Tibial artery (tissue), 4 donors: ENCODE data around the gene ENAM.
"Not testable (repeated sequence)": the region's sequence is repeated elsewhere in the genome, so short reads cannot be mapped to it uniquely, and the experiment has no call there.

Experiments
- DNase-seq, 2 donors: peaks; one replicate each; pipeline ENCODE4 v3.0.0-alpha.2; 2019
- H3K27ac ChIP-seq, 2 donors: fragments of 200-600 bp; sonication (generic) in 1 of 2; 1 replicate in 1 of 2; 2 replicates in 1 of 2; pipeline ENCODE4 v1.5.1; 2018 to 2019; ENCODE audit warnings: mild to moderate bottlenecking in 1 of 2
- H3K27me3 ChIP-seq, 2 donors: fragments of 200-600 bp; sonication (generic) in 1 of 2; one replicate each; pipeline versions ENCODE4 v1.5.1 to v1.6.0; 2016 to 2019
- H3K36me3 ChIP-seq, 3 donors: fragments of 200-600 bp; sonication (generic) in 2 of 3; one replicate each; pipeline ENCODE4 v1.5.1; 2016 to 2019; ENCODE audit warnings: mild to moderate bottlenecking in 2 of 3
- H3K4me1 ChIP-seq, 4 donors: fragments of 200-600 bp; sonication (generic) in 2 of 4; 1 replicate in 3 of 4; 2 replicates in 1 of 4; pipeline ENCODE4 v1.5.1; 2016 to 2019
- H3K4me3 ChIP-seq, 2 donors: fragments of 200-600 bp; sonication (generic) in 1 of 2; 1 replicate in 1 of 2; 2 replicates in 1 of 2; pipeline ENCODE4 v1.5.1; 2018 to 2019; ENCODE audit warnings: mild to moderate bottlenecking in 2 of 2
- H3K9me3 ChIP-seq, 3 donors: fragments of 200-600 bp; sonication (generic) in 1 of 3; one replicate each; pipeline ENCODE4 v1.5.1; 2016 to 2019
- intact Hi-C: fragments of 100-400 bp; cut with DNase I; formaldehyde crosslinking; loops from one replicate; pipeline ENCODE4 v1.15.0; 2023; ENCODE audit warnings: low total_unique reads
- TF ChIP-seq, protein P1 (sequence below), 2 experiments: fragments of 200-600 bp in 1 of 2; fragments of 450-650 bp in 1 of 2; IDR thresholded peaks; one replicate each; pipeline ENCODE4 v1.5.1; 2017 to 2019; ENCODE audit warnings: antibody characterized with exemption in 2 of 2, mild to moderate bottlenecking in 1 of 2, moderate library complexity in 1 of 2

ENAM gene

DNA sequence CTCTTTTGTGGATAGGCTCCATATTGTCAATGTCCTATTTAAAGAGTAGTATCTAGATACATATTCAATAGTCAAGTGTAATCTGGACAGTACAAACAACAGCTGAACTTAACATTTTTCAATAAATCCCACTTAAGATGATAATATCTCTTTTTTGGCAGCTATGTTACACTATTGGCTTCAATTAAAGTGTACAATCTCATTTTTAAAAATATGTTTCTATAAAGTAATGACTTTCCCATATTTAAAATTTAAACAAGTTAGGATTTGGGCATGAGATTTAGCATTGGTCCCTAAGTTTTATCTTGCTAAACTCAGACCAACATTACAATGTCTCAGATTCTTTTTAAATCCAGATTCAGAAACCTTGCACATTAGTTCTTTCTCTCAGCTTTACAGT lies 45.6 kb downstream of the ENAM start:
- no peak overlapping the region for H3K4me3 ChIP-seq
- H3K9me3 ChIP-seq: no peaks in the 10 kb centered on the region
- H3K27me3 ChIP-seq: no peaks in the 10 kb centered on the region
- H3K27ac ChIP-seq: no peak overlapping the region
- no peaks in the 10 kb centered on the region for H3K36me3 ChIP-seq
- no peaks in the 10 kb centered on the region for H3K4me1 ChIP-seq
- no peak for DNase-seq
- intact Hi-C loops: no loop called here
- TF ChIP-seq, protein P1, sequence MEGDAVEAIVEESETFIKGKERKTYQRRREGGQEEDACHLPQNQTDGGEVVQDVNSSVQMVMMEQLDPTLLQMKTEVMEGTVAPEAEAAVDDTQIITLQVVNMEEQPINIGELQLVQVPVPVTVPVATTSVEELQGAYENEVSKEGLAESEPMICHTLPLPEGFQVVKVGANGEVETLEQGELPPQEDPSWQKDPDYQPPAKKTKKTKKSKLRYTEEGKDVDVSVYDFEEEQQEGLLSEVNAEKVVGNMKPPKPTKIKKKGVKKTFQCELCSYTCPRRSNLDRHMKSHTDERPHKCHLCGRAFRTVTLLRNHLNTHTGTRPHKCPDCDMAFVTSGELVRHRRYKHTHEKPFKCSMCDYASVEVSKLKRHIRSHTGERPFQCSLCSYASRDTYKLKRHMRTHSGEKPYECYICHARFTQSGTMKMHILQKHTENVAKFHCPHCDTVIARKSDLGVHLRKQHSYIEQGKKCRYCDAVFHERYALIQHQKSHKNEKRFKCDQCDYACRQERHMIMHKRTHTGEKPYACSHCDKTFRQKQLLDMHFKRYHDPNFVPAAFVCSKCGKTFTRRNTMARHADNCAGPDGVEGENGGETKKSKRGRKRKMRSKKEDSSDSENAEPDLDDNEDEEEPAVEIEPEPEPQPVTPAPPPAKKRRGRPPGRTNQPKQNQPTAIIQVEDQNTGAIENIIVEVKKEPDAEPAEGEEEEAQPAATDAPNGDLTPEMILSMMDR (IDR thresholded peaks at IDR 0.05): no peak

DNA sequence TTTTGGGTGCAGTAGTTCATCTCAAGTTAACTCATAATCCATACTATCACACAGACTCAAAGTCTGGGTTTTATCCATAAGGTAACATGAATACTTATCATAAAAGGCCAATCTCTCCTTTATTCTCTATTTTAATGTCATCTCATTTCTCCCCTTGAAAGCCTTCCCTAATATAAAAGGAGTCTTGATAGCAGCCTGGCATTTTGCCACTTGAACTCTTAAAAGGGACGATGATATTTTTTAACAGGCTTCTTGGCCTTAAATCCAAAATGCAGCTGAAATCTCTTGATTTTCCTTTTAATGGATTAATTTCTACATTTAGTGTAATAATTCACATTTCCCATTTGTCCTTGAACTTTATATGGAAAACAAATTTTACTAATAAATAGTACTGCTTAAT lies 46.2 kb downstream of the ENAM start:
- Histone ChIP-seq H3K9me3 (no peaks in the 10 kb centered on the region), H3K4me3 (no peak overlapping the region), H3K27ac (no peak overlapping the region), H3K27me3 (no peaks in the 10 kb centered on the region), H3K4me1 (no peaks in the 10 kb centered on the region), H3K36me3 (no peaks in the 10 kb centered on the region)
- TF ChIP-seq, protein P1 (IDR thresholded peaks at IDR 0.05): no peak
- DNase-seq: no peak
- intact Hi-C loops: no loop called here

DNA sequence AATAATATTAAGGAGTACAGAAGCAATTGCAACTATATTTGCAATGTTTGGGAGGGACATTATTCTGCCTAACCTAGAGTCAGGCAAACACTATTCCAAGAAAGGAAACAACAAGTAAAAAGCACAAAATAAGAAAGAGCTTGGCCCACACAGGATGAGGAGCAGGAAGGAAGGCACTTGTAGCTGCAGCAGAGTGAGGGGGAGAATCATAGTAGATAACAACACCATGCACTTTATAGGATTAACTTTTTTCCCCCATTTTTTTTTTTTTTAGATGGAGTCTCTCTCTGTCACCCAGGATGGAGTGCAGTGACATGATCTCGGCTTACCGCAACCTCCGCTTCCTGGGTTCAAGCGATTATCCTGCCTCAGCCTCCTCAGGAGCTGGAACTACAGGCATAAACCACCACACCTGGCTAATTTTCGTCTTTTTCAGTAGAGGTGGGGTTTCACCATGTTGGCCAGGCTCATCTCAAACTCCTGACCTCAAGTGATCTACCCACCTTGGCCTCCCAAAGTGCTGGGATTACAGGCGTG lies 48.1 kb downstream of the ENAM start:
- Histone ChIP-seq H3K27ac (no peak overlapping the region), H3K36me3 (no peaks in the 10 kb centered on the region), H3K4me1 (no peaks in the 10 kb centered on the region), H3K27me3 (no peaks in the 10 kb centered on the region), H3K4me3 (no peak overlapping the region), H3K9me3 (no peaks in the 10 kb centered on the region)
- intact Hi-C loops: no loop called here
- no peak for DNase-seq
- TF ChIP-seq, protein P1 (IDR thresholded peaks at IDR 0.05): no peak

DNA sequence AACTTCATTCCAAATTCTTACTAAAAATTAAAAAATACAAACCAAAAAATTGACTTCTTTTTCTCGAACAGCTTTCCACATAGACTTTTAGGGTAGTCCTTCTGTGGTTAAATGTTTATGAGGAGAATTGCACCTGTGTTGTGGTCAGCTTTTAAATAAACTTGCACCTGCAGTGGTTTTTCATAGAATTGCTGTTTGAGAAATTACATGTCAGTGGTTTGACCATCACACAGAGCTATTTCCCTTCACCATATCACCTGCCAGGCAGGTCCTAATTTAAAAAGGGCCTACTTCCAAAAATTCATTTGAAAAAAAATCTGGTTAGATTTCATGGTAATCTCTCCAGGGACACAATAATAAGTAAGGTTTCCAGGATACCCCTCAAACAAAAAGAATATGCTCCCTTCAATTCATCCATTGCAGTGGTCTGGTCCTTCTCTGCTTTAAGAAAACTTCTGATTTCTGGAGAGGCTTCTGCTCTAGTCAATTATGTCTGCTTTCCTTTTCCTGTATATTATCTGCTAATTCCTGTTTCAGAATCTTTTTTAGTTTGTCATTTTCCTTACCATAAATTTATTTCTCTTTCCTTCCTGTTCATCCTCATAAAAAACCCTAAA lies 49.9 kb downstream of the ENAM start:
- H3K4me1 ChIP-seq: no peaks in the 10 kb centered on the region
- H3K9me3 ChIP-seq: no peaks in the 10 kb centered on the region
- no peaks in the 10 kb centered on the region for H3K36me3 ChIP-seq
- no peaks in the 10 kb centered on the region for H3K27me3 ChIP-seq
- no peak overlapping the region for H3K27ac ChIP-seq
- intact Hi-C loops: no loop called here
- TF ChIP-seq, protein P1 (IDR thresholded peaks at IDR 0.05): no peak
- DNase-seq: no peak
- no peak overlapping the region for H3K4me3 ChIP-seq

DNA sequence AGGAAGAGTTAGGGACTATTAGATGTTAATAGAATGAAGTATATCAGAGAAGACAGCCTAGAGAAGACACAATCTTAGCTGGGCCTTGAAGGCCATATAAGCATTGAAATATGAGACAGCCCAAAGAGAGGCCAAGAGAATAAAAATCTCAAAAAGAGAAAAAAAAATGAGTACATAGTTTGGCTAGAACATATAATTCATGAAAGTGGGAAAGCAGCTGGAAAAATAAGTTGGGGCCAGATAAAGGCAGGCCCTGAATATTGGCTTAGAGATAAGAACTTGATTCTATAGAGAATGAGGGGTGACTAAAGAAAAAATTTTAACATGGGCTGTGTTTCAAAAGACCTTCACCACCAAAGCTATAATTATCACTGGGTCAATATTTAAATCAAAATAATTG lies 52.4 kb downstream of the ENAM start:
- DNase-seq: no peak
- Histone ChIP-seq H3K4me3 (no peak overlapping the region), H3K4me1 (no peaks in the 10 kb centered on the region), H3K27me3 (no peaks in the 10 kb centered on the region), H3K9me3 (no peaks in the 10 kb centered on the region), H3K36me3 (no peaks in the 10 kb centered on the region), H3K27ac (no peak overlapping the region)
- TF ChIP-seq, protein P1 (IDR thresholded peaks at IDR 0.05): no peak
- intact Hi-C loops: no loop called here

DNA sequence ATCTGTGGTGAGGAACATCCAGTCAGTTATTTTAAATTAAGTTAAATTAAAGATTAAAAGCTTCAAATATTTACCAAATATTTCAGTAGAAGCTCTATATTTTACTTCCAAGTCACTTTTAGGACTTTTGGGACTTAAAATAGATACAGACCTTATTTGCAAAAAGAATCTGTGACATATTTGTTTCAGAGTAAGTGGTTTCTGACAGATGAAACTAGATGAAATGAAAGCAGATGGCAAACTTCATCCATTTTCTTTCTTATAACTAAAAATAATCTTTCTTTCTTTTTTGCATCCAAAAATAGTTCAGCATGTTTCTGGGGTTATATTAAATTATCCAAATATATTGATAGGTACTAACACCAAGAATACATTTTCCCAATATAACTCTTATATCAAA lies 53.2 kb downstream of the ENAM start:
- H3K4me1 ChIP-seq: no peaks in the 10 kb centered on the region
- H3K4me3 ChIP-seq: no peak overlapping the region
- H3K9me3 ChIP-seq: no peaks in the 10 kb centered on the region
- no peaks in the 10 kb centered on the region for H3K36me3 ChIP-seq
- DNase-seq: no peak
- no peaks in the 10 kb centered on the region for H3K27me3 ChIP-seq
- intact Hi-C loops: no loop called here
- no peak overlapping the region for H3K27ac ChIP-seq
- TF ChIP-seq, protein P1 (IDR thresholded peaks at IDR 0.05): no peak

DNA sequence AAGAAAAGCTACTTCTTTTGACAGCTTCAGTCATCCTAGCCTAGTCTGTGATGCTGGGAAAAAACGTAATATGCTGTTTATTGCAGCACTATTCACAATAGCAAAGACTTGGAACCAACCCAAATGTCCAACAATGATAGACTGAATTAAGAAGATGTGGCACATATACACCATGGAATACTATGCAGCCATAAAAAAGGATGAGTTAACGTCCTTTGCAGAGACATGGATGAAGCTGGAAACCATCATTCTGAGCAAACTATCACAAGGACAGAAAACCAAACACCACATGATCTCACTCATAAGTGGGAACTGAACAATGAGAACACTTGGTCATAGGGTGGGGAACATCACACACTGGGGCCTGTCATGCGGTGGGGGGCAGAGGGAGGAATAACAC lies 53.6 kb downstream of the ENAM start:
- H3K4me1 ChIP-seq, intact Hi-C loops, H3K4me3 ChIP-seq, H3K36me3 ChIP-seq, H3K9me3 ChIP-seq, DNase-seq, H3K27me3 ChIP-seq, H3K27ac ChIP-seq: not testable (repeated sequence)
